Measurements from ENCODE around the gene CDH22. TPM values are rescaled to one million over a fixed set of nuclear protein-coding genes. Genes with fewer than 3 reads are reported as not detected.
A peak's percentile ranks its signal among the peaks of the same experiment; 100 is the strongest.

Gene CDH22
- total and polyA plus RNA-seq, 2 experiments from 2014 or later: 0.08 to 0.10 TPM

GRCh38 chr20:46246559-46246958, 61.7 kb downstream of the CDH22 start:
- ATAC-seq (peak; percentile 9; the same call in 1 of the 3 replicates), DNase-seq (ENCODE audit: low spot score) (peak; percentile 53)
- no peaks in the 10 kb centered on the region for H3K36me3 Mint-ChIP-seq (ENCODE audit: low read depth)
- Histone ChIP-seq H2AFZ (no peak overlapping the region; the same call in 1 of the 2 replicates), H3K4me1 (ENCODE audit: insufficient read depth) (peaks cover 11% of the 10 kb centered on the region), H3K4me3 (no peak overlapping the region), H3K9me2 (ENCODE audit: insufficient read depth) (no peaks in the 10 kb centered on the region), H3K27ac (ENCODE audit: low read depth) (no peak overlapping the region), H3K27me3 (ENCODE audit: insufficient read depth) (peaks cover 22% of the 10 kb centered on the region), H3F3A (replicated peaks; ENCODE audit: low read depth) (no peaks in the 10 kb centered on the region), H3K4me2 (peak overlapping the region; percentile 44; the same call in 1 of the 2 replicates), H3K36me3 (ENCODE audit: insufficient read depth) (no peaks in the 10 kb centered on the region), H4K20me1 (replicated peaks; ENCODE audit: insufficient read depth) (0 out of 2 replicates have a peak, but pooled peaks cover 5% of the 10 kb centered on the region), H3K79me2 (replicated peaks; ENCODE audit: insufficient read depth) (no peaks in the 10 kb centered on the region)
- no peak overlapping the region for H3K4me3 Mint-ChIP-seq
- no peak overlapping the region for H3K27ac Mint-ChIP-seq
- H3K4me1 Mint-ChIP-seq: peaks cover 23% of the 10 kb centered on the region
- no peaks in the 10 kb centered on the region for H3K9me3 Mint-ChIP-seq
- H3K27me3 Mint-ChIP-seq (ENCODE audit: insufficient read depth, low read depth, poor library complexity): peaks cover 16% of the 10 kb centered on the region
- TF ChIP-seq EZH2phosphoT487 (IDR thresholded peaks at IDR 0.05; ENCODE audit: unreplicated experiment): no peak
- TF ChIP-seq ZNF462 (CRISPR knock-in tag; IDR thresholded peaks at IDR 0.05): no peak
- no peak for TF ChIP-seq NANOG (IDR thresholded peaks at IDR 0.05; ENCODE audit: borderline replicate concordance)
- no peak for TF ChIP-seq STAT1 (IDR thresholded peaks at IDR 0.05; ENCODE audit: unreplicated experiment)
- no peak for TF ChIP-seq ZNF331 (CRISPR knock-in tag; IDR thresholded peaks at IDR 0.05; ENCODE audit: low read depth)

All from GM23338 (cell line).